IPS-NIHi7 (cell line): ENCODE data around the gene TMEM50A.
"Not testable (repeated sequence)": the region's sequence is repeated elsewhere in the genome, so short reads cannot be mapped to it uniquely, and the experiment has no call there.

ENCODE experiments used
- DNase-seq: peaks from one replicate; pipeline ENCODE4 v3.0.0; 2012; ENCODE audit warnings: mixed read lengths; ENCODE audit errors: extremely low spot score

Gene TMEM50A

DNA sequence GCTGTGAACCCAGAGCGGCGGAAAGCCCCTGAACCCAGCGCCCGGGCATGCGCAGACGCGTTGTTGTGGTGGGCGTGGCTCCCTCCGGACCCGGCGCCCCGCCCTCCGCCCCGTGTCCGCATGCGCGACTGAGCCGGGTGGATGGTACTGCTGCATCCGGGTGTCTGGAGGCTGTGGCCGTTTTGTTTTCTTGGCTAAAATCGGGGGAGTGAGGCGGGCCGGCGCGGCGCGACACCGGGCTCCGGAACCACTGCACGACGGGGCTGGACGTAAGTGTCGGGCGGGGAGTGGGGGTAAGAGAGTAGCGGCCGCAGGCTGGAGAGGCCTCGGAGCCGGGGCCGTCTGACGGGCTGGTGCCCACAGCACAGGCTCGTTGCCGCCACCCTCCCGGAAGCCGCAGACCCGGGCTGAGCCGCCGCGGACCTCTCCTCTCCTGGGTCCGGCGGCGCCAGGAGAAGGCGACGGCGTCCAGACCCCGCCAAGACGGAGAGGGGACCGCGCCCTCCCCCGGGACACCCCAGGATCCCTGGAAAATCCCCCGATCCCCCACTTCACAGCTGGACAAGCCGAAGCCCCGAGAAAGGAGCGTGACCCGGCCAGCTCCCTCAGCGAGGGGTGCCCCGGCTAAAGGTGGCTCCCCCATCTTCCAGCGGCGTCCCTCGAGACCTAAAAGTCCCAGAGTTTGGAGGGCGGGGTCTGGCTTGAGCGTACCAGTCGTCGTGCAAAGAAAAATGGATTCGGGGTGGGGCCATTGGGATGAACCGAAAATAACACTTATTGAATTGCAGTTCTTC is at the start of gene TMEM50A:
Gene TMEM50A, plus strand, starts transcription at position 147 of the 794 bp plus-strand sequence. CDS start 2,153 bp downstream, outside the sequence.
- DNase-seq, result peak; percentile 92

DNA sequence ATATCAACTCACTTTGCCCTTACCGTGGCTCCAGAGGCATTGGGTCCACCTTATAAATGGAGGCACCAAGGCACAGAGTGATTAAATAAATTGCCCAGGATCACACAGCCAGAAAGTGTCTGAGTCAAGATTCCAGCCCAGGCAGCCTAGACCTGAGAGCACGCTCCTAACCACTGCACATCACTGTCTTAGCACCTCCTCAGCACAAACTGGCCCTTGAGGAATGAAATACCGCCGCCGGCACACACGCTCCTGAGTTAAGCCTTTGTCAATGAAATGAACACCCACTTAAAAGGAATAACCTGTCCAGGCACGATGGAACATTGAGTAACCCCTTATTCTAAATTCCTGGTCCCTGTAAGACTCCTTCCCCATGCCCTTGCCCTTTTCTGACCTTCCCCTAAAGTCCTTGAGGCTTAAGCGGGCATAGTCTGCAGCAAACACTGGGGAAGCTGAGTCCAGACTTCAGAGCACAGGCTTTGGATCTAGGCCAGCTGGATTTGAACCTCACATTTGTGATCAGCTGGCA is 49.5 kb upstream of the TMEM50A start:
- DNase-seq, result not testable (repeated sequence)

DNA sequence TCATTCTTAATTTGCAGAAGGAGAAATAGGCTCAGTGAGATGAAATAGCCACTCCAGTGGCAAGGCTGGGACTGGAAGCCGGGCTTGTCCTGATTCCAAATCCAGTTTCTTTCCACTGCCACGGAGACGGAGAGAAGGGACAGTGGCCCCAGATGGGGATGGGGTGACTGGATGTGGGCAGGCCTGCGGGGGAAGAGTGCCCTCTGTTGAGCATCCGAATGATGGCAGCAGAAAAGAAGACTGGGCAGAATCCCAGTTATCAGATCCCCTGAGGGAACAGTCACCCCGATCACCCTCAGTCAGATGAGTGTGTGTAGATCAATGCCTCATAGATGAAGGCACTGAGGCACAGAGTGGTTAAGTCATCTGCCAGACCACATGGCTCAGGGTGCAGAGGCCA is 48.1 kb upstream of the TMEM50A start:
- not testable (repeated sequence) for DNase-seq

DNA sequence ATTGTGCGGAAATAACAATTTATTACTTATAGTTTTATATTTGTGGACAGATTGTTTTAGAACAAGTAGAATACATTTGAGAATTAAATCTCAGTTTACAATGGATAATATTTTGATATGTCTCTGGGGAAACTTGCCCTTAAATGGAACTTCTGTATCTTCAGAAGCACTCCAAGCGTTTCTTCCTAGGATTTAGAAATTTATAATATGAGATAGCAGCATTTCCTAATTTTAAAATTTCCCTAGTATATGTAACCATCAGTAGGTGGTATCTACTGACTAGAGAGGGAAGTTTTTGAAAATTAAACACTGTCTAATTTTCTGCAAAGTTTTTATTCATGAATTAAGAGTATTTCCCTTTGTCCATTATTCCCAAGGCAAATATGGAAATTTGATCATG is 44.7 kb upstream of the TMEM50A start:
- DNase-seq, result not testable (repeated sequence)

DNA sequence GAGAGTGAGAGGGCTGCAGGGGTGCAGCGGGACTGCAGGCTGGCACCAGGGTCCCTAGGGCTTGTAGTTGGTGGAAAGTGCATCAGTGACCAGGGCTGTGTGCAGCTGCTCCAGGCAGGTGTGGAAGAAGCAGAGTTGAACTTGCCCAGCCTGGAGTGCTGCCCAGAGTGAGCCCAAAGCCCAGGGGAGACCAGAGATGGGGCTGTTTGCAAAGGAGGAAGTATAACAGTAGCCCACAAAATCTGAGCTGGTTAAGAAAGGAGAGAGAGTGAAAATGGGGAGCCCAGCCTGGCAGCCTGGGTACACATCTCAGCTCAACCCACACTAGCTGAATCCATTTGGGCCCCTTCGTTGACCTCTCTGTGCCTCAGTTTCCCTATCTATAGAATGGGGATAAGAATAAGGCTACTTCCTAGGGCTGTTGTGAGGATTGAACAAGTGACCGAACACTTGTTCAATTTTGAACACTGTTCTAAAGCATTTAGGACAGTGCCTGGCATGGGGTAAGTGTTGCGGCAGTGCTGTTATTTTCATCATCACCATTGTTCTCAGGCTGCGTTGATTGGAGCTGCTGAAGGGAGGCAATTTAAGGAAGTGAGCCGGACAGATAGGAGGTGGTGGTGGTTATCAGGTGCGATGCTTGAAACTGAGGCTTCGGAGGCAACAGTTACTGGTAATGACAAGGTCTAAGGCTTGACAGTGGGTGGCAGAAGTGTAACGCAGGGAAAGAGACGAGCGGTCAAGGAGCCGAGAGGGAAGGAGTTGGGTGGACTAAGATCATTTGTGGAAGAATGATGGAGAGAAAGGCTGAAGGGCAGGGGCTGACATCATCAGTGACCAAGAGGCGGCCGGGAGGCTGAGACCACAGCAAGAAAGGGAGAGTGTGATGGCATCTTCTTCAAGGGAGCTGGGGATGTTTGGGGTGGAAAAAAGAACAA is 43.0 kb upstream of the TMEM50A start:
- DNase-seq, result not testable (repeated sequence)

DNA sequence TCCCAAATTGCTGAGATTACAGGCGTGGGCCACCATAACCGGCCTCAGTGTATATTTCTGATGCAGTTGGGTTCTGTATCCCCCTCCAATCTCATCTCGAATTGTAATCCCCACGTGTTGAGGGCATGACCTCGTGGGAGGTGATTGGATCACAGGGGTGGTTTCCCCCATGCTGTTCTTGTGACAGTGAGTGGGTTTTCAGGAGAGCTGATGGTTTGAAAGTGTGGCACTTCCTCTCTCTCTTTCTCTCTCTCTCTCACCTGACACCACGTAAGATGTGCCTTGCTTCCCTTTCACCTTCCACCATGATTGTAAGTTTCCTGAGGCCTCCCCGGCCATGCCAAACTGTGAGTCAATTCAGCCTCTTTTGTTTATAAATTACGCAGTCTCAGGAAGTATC is 41.6 kb upstream of the TMEM50A start:
- DNase-seq, result not testable (repeated sequence)

DNA sequence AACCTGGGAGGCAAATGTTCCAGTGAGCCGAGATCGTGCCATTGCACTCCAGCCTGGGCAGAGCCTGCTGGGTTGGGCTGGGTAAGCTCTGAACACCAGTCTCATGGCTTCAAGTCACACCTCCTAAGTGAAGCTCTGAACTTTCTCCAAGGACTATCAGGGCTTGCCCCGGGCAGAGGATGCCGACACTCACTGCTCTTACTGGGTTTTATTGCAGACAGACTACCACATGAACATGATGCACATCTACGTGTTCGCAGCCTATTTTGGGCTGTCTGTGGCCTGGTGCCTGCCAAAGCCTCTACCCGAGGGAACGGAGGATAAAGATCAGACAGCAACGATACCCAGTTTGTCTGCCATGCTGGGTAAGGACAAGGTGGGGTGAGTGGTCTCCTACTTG is 37.4 kb upstream of the TMEM50A start:
- DNase-seq, result not testable (repeated sequence)

DNA sequence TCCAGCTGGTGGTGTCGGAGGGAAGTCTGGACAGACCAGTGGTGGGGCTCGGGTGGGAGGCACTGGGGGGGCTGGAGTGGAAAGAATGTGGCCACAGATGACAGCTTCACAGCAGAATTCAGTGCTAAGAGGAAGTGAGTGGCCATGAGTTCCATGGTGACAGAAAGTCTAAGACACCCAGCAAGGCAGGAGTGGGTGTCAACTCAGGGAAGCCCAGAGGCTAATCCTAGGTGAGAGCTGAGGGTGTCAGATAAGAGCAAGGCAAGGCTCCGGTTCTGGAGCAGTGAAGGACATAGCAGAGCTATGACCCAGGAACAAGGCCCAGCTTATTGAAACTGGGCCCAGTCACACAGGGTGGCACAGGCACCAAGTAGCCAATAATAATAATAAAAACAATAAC is 35.8 kb upstream of the TMEM50A start:
- not testable (repeated sequence) for DNase-seq

DNA sequence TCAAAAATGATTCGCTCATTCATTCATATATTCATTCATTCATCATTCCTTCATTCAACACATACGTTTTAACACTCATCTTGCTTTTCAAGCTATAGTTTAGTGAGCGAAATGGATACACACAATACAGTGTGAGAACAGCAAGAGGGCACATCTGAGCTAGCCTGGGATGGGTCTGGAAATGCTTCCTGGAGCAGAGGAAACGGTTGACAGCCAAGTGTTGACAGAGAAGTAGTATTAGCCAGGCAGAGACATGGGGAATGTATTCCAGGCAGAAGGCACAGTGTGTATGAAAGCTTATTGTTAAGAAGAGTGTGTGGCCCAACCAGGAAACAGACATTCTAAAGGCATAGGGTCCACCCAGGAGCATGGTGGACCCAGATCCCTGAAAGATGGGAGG is 33.2 kb upstream of the TMEM50A start:
- DNase-seq, result not testable (repeated sequence)

DNA sequence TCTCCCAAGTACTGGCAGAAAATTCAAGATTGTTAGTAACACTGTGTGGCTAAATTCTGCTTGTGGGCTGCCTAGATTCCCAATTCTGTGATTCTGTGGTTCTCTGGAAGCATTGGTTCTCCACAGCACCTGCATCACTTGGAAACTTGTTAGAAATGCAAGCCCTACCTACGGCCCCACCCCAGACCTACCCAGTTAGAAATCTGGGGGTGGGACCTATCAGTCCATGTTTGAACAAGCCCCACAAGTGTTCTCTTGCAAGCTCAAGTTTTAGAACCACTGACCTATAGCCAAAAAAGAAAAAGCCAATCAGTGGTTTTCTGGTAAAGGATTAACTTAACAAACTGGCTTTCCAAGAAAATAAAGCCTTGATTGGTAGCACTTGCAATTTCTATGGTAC is 30.0 kb upstream of the TMEM50A start:
- DNase-seq, result not testable (repeated sequence)

DNA sequence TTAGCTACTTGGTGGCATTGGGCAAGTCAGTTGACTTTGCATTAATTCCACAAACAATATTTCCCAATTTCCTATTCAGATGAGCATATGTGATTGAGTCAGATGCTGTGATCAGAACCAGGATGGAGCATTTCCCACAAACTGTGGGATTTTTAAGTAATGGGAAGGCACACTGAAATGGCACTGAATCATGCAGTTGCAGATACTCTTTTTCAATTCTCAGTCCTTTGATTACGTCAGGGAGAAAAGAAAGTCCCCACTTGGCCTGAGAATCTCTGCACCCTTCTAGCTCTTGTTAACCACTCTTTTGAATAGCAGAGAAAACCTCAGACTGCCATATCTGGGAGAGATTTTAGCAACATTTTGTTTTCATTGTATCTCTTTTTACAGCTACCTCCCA is 29.0 kb upstream of the TMEM50A start:
- not testable (repeated sequence) for DNase-seq

DNA sequence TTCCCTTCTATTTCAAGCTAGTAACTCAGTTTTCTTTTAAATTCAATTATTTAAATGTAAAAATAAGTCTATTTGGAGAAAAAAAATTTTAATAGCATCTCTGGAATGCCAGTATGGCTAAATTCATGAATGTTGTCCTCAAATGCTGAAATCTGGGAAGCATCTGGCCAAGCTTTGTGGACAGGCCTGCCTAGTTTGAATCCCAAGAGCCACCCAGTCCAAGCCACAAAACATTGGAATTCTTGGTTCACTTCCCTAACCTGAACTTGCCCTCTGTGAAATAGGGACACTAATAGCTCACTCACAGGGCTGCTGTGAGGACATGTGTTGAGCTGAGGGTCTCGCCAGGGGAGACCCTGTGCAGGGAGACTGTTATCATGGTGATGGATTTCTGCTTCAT is 28.6 kb upstream of the TMEM50A start:
- not testable (repeated sequence) for DNase-seq

DNA sequence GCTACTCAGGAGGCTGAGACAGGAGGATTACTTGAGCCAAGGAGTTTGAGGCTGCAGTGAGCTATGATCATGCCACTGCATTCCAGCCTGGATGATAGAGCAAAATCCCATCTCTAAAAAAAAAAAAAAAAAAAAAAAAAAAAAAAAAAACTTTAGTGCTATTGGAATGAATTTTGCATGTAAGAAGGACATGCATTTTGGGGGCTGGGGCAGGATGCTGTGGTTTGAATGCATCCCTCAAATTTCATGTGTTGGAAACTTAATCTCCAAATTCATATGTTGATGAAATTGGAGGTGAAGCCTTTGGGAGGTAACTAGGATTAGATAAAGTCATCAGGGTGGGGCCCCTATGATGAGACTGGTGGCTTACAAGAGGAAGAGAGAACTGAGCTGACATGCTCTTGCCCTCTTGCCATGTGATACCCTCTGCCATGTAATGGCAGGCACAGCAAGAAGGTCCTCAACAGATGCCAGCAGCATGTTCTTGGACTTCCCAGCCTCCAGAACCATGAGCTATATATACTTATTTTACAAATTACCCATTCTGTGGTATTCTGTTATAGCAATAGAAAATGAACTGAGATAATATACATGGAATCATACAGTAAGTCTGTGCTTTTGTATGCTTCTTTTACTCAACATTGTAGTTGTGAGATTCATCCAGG is 25.2 kb upstream of the TMEM50A start:
- DNase-seq, result not testable (repeated sequence)

DNA sequence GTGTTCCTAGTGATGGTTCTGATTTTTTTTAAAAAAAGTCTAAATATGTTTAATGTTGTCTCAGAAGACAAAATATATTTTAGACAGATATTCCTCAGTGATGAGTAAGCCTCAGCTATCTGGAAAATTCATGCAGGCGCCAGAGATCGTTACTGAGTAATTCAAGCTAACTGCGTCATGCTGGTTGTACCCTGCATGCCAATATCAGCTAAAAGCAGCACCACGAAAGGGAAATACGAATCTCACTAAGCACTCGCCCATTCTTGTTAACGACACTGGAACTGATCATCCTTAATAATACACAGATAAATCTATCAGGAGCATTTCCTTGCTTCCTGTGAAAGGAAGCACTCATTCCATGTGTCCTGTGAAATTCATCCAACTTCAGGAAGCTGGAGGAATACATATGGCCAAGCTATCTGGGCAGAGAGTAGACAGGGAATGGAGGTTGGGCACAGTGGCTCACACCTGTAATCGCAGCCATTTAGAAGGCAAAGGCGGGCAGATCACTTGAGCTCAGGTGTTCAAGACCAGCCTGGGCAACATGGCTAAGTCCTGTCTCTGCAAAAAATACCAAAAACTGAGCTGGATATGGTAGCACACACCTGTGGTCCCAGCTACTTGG is 17.7 kb upstream of the TMEM50A start:
- DNase-seq, result not testable (repeated sequence)

DNA sequence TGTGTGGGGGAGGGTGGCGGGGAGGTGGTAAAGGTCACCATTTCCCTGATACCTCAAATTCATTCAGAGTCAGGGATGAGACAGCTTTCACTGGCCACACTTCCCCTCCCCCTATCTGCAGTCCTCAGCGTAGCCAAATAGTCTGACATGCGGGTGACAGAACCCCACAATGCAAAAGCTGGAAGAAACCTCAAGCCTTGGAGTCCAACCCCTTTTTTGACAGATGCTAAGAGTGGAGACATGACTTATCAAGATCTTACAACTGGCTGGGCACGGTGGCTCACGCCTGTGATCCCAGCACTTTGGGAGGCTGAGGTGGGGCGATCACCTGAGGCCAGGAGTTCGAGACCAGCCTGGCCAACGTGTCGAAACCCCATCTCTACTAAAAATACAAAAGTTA is 16.0 kb upstream of the TMEM50A start:
- not testable (repeated sequence) for DNase-seq

DNA sequence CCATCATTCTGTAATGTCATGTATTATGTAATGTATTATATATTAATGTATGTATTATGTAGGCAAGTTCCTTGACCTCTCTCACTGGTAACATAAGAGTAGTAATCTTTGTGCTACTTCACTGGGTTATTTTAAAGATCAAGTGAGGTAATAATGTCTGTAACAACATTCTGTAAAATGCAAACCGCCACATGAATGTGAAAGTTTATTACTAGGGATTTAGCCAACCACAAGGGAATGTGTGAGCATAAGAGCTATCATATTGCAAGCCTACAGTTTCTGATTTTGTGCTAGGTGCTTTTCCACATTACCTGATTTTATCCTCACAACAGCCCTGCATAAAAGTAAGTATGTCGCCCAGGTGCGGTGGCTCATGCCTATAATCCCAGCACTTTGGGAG is 13.7 kb upstream of the TMEM50A start:
- DNase-seq, result not testable (repeated sequence)

DNA sequence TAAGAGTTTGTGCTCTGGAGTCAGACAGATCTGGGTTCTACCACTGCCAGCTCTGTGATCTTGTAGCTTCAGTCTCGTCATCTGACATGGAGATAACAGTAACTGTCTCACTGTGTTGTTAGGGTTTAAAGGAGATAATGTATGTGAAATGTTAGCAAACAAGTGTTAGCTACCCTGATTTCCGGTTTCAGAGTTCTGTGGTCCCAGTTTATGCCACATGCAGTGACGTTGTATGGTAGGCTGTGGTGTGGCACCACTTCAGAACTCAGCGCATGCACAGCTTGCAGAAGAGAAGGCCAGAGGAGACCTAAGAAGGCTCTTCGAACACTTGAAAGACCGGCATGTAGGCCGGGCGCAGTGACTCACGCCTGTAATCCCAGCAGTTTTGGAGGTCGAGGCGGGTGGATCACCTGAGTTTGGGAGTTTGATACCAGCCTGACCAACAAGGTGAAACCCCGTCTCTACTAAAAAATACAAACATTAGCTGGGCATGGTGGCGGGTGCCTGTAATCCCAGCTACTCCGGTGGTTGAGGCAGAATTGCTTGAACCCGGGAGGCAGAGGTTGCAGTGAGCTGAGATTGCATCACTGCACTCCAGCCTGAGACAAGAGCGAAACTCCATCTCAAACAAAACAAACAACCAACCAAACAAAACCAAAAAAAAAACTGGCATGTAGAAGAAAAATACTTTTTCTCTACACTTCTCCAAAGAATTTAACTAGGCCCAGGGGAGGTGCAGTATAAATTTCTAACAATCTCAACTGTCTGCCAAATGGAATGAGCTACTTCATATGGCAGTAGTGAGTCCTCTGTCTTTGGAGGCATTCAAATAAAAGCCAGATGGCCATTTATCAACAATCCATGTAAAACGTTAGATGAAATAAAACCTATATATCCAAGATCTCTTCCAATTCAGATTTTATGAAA is 10.0 kb upstream of the TMEM50A start:
- DNase-seq, result not testable (repeated sequence)

DNA sequence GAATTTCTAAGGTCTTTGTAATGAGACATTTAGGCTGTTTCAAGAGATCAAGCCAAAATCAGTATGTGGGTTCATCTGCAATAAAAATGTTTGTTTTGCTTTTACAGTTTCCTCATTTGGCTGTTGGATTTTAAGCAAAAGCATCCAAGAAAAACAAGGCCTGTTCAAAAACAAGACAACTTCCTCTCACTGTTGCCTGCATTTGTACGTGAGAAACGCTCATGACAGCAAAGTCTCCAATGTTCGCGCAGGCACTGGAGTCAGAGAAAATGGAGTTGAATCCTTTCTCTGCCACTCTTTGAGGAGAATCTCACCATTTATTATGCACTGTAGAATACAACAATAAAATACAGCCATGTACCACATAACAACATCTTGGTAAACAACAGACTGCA is 9.3 kb upstream of the TMEM50A start:
- DNase-seq, result not testable (repeated sequence)

DNA sequence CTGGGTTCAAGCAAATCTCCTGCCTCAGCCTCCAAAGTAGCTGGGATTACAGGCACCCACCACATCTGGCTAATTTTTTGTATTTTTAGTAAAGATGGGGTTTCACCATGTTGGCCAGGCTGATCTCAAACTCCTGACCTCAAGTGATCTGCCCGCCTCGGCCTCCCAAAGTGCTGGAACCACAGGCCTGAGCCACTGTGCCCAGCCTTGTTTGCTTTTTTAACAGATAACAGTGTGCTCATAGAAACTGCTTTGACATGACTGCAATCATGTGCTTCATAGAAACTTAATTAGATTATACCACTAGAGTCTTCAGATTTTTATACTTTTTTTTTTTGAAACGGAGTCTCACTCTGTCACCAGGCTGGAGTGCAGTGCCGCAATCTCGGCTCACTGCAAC is 8.8 kb upstream of the TMEM50A start:
- not testable (repeated sequence) for DNase-seq

DNA sequence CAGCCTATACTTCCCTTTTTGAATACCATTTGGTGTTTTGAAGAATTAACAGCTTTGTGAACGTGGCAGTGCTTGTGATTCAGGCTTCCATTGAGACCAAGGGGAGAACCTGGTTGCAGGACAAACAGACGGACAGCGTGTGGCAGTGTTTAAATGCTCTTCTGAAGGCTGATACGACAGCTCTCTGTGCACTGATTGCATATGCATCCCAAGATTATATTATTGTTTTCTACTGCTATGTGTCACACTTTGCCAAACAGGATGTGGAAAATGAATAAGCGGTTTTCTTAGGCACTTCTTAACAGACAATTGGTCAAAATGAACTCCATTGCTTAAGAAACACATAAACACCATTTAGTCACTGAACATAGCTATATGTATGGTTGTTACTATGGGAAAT is 8.2 kb upstream of the TMEM50A start:
- DNase-seq, result not testable (repeated sequence)
